Testis (tissue), 2 donors: Measurements from ENCODE around the gene PTPN9.
A peak's percentile ranks its signal among the peaks of the same experiment; 100 is the strongest.

Source experiments
- POLR2A ChIP-seq: fragments of 450-650 bp; IDR thresholded peaks from one replicate; pipeline ENCODE4 v1.6.1; 2017; ENCODE audit warnings: antibody characterized with exemption, mild to moderate bottlenecking, moderate library complexity
- TF ChIP-seq, protein P1 (sequence below), 3 experiments: fragments of 450-650 bp in 2 of 3; fragments of 200-600 bp in 1 of 3; sonication (generic) in 1 of 3; IDR thresholded peaks; one replicate each; pipeline ENCODE4 v1.5.1; 2016 to 2019; ENCODE audit warnings: antibody characterized with exemption in 3 of 3, mild to moderate bottlenecking in 2 of 3, moderate library complexity in 1 of 3

DNA sequence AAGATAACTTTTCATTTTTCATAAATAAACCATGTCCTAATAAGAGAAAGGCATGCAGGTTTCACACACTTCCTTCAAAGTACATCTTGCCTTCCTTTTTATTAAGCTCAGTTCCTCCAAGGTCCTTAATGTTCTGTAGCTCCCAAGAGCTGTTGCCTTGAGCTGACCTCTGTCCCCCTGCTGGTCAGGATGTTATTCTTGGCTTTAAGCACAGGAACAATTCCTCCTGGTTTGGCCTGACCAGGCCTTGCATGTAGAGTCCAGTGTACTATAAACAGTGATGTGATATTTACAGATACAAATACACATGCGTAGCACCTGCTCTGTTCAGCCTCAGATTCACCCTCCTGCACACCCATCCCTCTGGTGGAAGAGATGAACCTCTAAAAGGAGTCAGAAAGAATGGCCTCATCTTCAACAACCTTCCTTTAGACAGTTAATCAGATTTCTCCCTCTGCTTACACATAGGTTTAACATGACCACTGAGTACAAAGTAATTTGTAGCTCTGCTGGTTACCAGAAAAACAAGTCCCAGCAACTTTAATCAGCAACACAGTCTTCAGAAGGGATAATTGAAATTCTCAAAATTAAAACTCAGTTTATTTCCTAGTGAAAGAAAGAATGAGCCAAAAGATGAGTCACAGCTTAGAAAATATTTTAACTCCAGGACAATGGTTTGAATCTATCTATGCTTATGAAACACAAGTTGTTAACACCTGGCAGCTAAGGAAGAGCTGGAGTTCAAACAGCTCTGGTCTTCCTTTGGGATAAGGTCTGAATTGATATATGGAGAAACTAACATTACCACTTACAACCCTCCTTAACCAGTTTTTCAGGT lies 46.5 kb downstream of the PTPN9 start:
- TF ChIP-seq, protein P1, sequence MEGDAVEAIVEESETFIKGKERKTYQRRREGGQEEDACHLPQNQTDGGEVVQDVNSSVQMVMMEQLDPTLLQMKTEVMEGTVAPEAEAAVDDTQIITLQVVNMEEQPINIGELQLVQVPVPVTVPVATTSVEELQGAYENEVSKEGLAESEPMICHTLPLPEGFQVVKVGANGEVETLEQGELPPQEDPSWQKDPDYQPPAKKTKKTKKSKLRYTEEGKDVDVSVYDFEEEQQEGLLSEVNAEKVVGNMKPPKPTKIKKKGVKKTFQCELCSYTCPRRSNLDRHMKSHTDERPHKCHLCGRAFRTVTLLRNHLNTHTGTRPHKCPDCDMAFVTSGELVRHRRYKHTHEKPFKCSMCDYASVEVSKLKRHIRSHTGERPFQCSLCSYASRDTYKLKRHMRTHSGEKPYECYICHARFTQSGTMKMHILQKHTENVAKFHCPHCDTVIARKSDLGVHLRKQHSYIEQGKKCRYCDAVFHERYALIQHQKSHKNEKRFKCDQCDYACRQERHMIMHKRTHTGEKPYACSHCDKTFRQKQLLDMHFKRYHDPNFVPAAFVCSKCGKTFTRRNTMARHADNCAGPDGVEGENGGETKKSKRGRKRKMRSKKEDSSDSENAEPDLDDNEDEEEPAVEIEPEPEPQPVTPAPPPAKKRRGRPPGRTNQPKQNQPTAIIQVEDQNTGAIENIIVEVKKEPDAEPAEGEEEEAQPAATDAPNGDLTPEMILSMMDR (IDR thresholded peaks at IDR 0.05): peak; percentile 46 to 59 (median 52)
- no peak for TF ChIP-seq POLR2A
